ENCODE results near the gene MED6.

Gene MED6

GRCh38 chr14:70536830-70537229 is 63.6 kb downstream of the MED6 start:
- Histone ChIP-seq H3K27ac (ENCODE audit: poor library complexity, severe bottlenecking) (no peak overlapping the region), H3K9me3 (ENCODE audit: severe bottlenecking) (no peaks in the 10 kb centered on the region), H3K4me3 (ENCODE audit: severe bottlenecking) (no peak overlapping the region), H3K27me3 (ENCODE audit: insufficient read depth, poor library complexity, severe bottlenecking) (no peaks in the 10 kb centered on the region), H3K4me1 (ENCODE audit: insufficient read depth, poor library complexity, severe bottlenecking) (no peaks in the 10 kb centered on the region), H3K36me3 (ENCODE audit: low read depth) (no peaks in the 10 kb centered on the region)
- ATAC-seq (ENCODE audit: low read depth): no peak
- no peak for TF ChIP-seq CTCF (IDR thresholded peaks at IDR 0.05; ENCODE audit: poor library complexity, severe bottlenecking)
- no peak for DNase-seq (ENCODE audit: low spot score)

DNA sequence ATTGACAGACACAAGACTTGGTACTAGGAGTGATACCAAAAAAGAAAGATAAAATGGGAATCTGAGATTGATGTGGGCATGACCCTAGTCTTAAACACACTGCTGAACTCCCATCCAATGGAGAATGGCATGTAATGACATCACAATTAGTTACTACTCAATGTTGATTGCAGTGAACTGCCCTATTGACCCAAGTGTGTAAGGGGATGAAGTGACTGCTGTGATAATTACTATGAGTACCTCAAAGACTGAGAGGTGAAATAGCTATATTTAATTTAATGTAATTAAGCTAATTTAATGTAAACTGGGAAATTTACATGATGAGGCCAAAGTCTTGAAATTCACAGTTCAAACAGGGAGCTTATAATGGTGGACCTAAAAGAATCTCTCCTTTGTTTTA is 65.6 kb downstream of the MED6 start, which contains the start of gene ADAM20:
TSS of gene ADAM20 (minus strand) at position 101 of the 400 bp plus-strand sequence. CDS start 10,247 bp downstream, outside the sequence.
- no peaks in the 10 kb centered on the region for H3K36me3 ChIP-seq (ENCODE audit: low read depth)
- ATAC-seq (ENCODE audit: low read depth): no peak

More for the DNA sequence above, 65.6 kb downstream of the MED6 start, which contains the start of gene ADAM20:
- H3K27me3 ChIP-seq (ENCODE audit: insufficient read depth, poor library complexity, severe bottlenecking): no peaks in the 10 kb centered on the region
- no peaks in the 10 kb centered on the region for H3K4me1 ChIP-seq (ENCODE audit: insufficient read depth, poor library complexity, severe bottlenecking)
- H3K9me3 ChIP-seq (ENCODE audit: severe bottlenecking): no peaks in the 10 kb centered on the region
- no peak within 1 kb of the TSS for H3K27ac ChIP-seq (ENCODE audit: poor library complexity, severe bottlenecking)
- no peak for DNase-seq (ENCODE audit: low spot score)
- no peak for TF ChIP-seq CTCF (IDR thresholded peaks at IDR 0.05; ENCODE audit: poor library complexity, severe bottlenecking)
- no peak within 1 kb of the TSS for H3K4me3 ChIP-seq (ENCODE audit: severe bottlenecking)

All from RWPE2 (cell line).